ENCODE data around the gene RAB31. TPM values are rescaled to one million over a fixed set of nuclear protein-coding genes. Genes with fewer than 3 reads are reported as not detected.
A peak's percentile ranks its signal among the peaks of the same experiment; 100 is the strongest.

Gene RAB31
- polyA plus RNA-seq, 2 of the 4 experiments (the other 2 are of a cell fraction), result 16.9 to 46.3 TPM

GRCh38 chr18:9671214-9671613 lies 36.9 kb upstream of the RAB31 start:
- WGBS (ENCODE audit: missing lambda C conversion rate), result 93% methylated on average over 7 of the region's 7 CpGs
- POLR2A ChIA-PET, result no interaction called here
- peak overlapping the region in 1 of 2 experiments; percentile 73; a peak in 3 of 6 replicates for H3K27ac ChIP-seq
- FAIRE-seq, result no peak
- H3K4me3 ChIP-seq, result no peak overlapping the region
- no peak for ATAC-seq
- DNase-seq (ENCODE audit: low read depth in 1 of 2, low spot score in 1 of 2), result no peak
- H3K4me1 ChIP-seq, result peaks cover 20% of the 10 kb centered on the region
- H3K4me2 ChIP-seq, result no peak overlapping the region
- TF ChIP-seq JUN (IDR thresholded peaks at IDR 0.05) (no peak), MAZ (IDR thresholded peaks at IDR 0.05; ENCODE audit: borderline replicate concordance, low read depth, low read length) (no peak), SREBF2 (IDR thresholded peaks at IDR 0.05) (no peak), GATA3 (IDR thresholded peaks at IDR 0.05; ENCODE audit: borderline replicate concordance) (no peak), RNF2 (IDR thresholded peaks at IDR 0.05; ENCODE audit: borderline replicate concordance, low read depth) (no peak), JUNB (IDR thresholded peaks at IDR 0.05) (no peak), MAX (IDR thresholded peaks at IDR 0.05) (no peak), EHF (CRISPR knock-in tag; IDR thresholded peaks at IDR 0.05) (no peak), TP53 (CRISPR knock-in tag; IDR thresholded peaks at IDR 0.05) (no peak), TFCP2L1 (CRISPR knock-in tag; IDR thresholded peaks at IDR 0.05) (no peak), ZNF302 (CRISPR knock-in tag; IDR thresholded peaks at IDR 0.05) (no peak), ESRRA (IDR thresholded peaks at IDR 0.05; ENCODE audit: borderline replicate concordance, low read length) (no peak), FOSB (CRISPR knock-in tag; IDR thresholded peaks at IDR 0.05) (no peak), ELK1 (IDR thresholded peaks at IDR 0.05; ENCODE audit: low read depth, low read length) (no peak), POLR2AphosphoS2 (conservative IDR thresholded peaks at IDR 0.05; ENCODE audit: low read length) (no peak), HOXB13 (CRISPR knock-in tag; IDR thresholded peaks at IDR 0.05; ENCODE audit: low read depth) (no peak)
- H3K9me3 ChIP-seq, result no peaks in the 10 kb centered on the region; the same call in 2 of the 3 replicates
- CTCF ChIA-PET, result interaction anchor here (1.3 to 4.7 kb wide), 2 partner anchors 59 to 91 kb away, joined by 4 to 22 read pairs; no protein-coding TSS in a partner anchor

- H3K4me3 ChIP-seq, result peak overlapping the region; percentile 19
- FAIRE-seq (no peak), ATAC-seq (peak; percentile 95 to 99), DNase-seq (ENCODE audit: low read depth in 1 of 2, low spot score in 1 of 2) (peak; percentile 94 to 97)
- H3K9me3 ChIP-seq, result peaks cover 2% of the 10 kb centered on the region; the same call in 1 of the 3 replicates
- 2% methylated on average over 8 of the region's 8 CpGs for WGBS (ENCODE audit: missing lambda C conversion rate)
- peak overlapping the region; percentile 89 to 91 for H3K27ac ChIP-seq
- H3K4me2 ChIP-seq, result peak overlapping the region; percentile 96
- POLR2A ChIA-PET, result interaction anchor here (0.7 to 2.7 kb wide), 7 partner anchors 10 to 98 kb away, joined by 3 to 15 read pairs (median 7); no protein-coding TSS in a partner anchor
- H3K4me1 ChIP-seq, result peaks cover 20% of the 10 kb centered on the region
- CTCF ChIA-PET, result interaction anchor here (0.6 to 4.7 kb wide), 30 partner anchors 9 to 203 kb away, joined by 3 to 22 read pairs (median 4); no protein-coding TSS in a partner anchor
- TF ChIP-seq RARB (CRISPR knock-in tag; IDR thresholded peaks at IDR 0.05) (no peak), HMGXB4 (CRISPR knock-in tag; IDR thresholded peaks at IDR 0.05; ENCODE audit: borderline replicate concordance) (no peak), RCOR1 (IDR thresholded peaks at IDR 0.05; ENCODE audit: low read depth, low read length) (no peak), HEYL (CRISPR knock-in tag; IDR thresholded peaks at IDR 0.05) (no peak), RNF2 (IDR thresholded peaks at IDR 0.05; ENCODE audit: borderline replicate concordance, low read depth) (no peak), CHD4 (IDR thresholded peaks at IDR 0.05; ENCODE audit: borderline replicate concordance) (no peak), ZC3H11A (IDR thresholded peaks at IDR 0.05) (no peak), JUN (IDR thresholded peaks at IDR 0.05) (peak in 1 of 2 experiments; percentile 36; a peak in 1 of 5 replicates), ZFP36 (IDR thresholded peaks at IDR 0.05; ENCODE audit: borderline replicate concordance, partially characterized antibody) (no peak), ELK1 (IDR thresholded peaks at IDR 0.05; ENCODE audit: low read depth, low read length) (no peak), SMC3 (IDR thresholded peaks at IDR 0.05) (peak; percentile 66; the same call in 2 of the 3 replicates), FOXS1 (CRISPR knock-in tag; IDR thresholded peaks at IDR 0.05) (no peak), BHLHE40 (IDR thresholded peaks at IDR 0.05; ENCODE audit: low read depth, low read length) (no peak), EP300 (IDR thresholded peaks at IDR 0.05) (peak in 1 of 2 experiments; percentile 9; a peak in 1 of 5 replicates), HDAC2 (IDR thresholded peaks at IDR 0.05) (no peak), MYC (IDR thresholded peaks at IDR 0.05; ENCODE audit: borderline replicate concordance, low read length) (peak; percentile 28; the same call in 1 of the 2 replicates), GATA3 (IDR thresholded peaks at IDR 0.05; ENCODE audit: borderline replicate concordance) (no peak), HOXA7 (CRISPR knock-in tag; IDR thresholded peaks at IDR 0.05) (no peak), EHMT2 (IDR thresholded peaks at IDR 0.05; ENCODE audit: low read depth) (no peak), POLR2AphosphoS2 (conservative IDR thresholded peaks at IDR 0.05; ENCODE audit: low read length) (no peak), ZSCAN20 (CRISPR knock-in tag; IDR thresholded peaks at IDR 0.05) (no peak), MAZ (IDR thresholded peaks at IDR 0.05; ENCODE audit: borderline replicate concordance, low read depth, low read length) (no peak), TP53 (CRISPR knock-in tag; IDR thresholded peaks at IDR 0.05) (no peak)
These were observed 34.5 kb upstream of the RAB31 start for GRCh38 chr18:9673296-9674251.

Measured in A549 (cell line).